GM12874 (cell line): ENCODE data around the gene FOXP2.

Source experiments
- CTCF ChIP-seq: IDR thresholded peaks from 2 replicates; pipeline ENCODE4 v1.5.1; 2011; ENCODE audit warnings: low read depth, mild to moderate bottlenecking, control low read depth, low read length, moderate library complexity; ENCODE audit not compliant: insufficient read depth

Gene FOXP2

GRCh38 chr7:114487174-114487573 lies 72.6 kb downstream of the FOXP2 start:
- TF ChIP-seq CTCF = no peak

- no peak for TF ChIP-seq CTCF
These were observed 74.1 kb downstream of the FOXP2 start for GRCh38 chr7:114488696-114489095.

- TF ChIP-seq CTCF = no peak
These were observed 88.0 kb downstream of the FOXP2 start for GRCh38 chr7:114502454-114503254.

GRCh38 chr7:114504586-114504985 lies 90.0 kb downstream of the FOXP2 start:
- TF ChIP-seq CTCF = no peak

- TF ChIP-seq CTCF = no peak
These were observed 92.8 kb downstream of the FOXP2 start for GRCh38 chr7:114507381-114507780.

GRCh38 chr7:114508086-114508485 lies 93.5 kb downstream of the FOXP2 start:
- TF ChIP-seq CTCF = no peak

- no peak for TF ChIP-seq CTCF
These were observed 104.6 kb downstream of the FOXP2 start for GRCh38 chr7:114519240-114519639.
